ENCODE data around the gene NTPCR. TPM values are rescaled to one million over a fixed set of nuclear protein-coding genes. Genes with fewer than 3 reads are reported as not detected.

The NTPCR gene
- total RNA-seq, 2 experiments from 2014 or later = 8.5 to 9.3 TPM

DNA sequence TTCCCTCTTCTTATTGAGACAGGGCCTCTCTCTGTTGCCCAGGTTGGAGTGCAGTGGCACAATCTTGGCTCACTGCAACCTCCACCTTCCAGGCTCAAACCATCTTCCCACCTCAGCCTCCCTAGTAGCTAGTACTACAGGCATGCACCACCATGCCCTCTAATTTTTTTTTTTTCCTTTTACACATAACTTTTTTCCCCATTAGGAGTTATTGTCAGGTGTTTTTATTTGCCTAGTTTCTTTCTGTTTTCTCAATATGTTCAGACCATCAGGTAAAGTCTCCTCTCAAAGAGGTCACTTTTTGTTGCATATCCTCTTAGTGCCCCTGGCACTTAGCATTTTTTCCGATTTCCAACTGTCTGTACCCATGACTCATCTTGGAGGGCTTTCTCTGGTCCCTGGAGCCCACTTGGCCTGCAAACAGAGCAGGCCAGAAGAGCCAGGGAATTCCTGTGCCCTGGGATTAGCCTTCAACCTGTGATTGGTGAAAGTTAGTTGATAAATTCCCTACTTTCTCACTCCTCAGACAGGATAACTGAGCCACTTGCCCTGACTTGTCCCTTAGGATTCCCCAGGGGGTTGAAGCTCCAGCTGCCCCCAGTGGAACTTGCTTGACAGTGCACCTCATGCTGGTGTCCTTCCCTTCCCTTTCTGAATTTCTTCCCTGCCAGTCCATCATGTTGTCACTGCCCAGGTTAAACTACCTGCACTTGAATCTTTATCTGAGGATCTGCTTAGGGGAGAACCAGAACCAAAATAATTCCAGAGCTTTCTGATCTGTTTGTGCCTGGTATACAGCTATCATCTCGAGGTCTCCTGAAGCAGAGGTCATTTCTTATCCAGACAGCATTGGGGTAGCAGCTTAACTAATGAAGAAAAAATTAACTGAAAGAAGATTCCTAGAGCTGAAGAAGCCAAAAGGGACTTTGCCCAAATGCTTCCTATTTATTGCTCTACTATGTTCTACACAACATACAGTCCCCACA lies 2.4 kb downstream of the NTPCR start:
- H3K4me1 ChIP-seq (ENCODE audit: insufficient read depth, low read length) = peaks cover 27% of the 10 kb centered on the region
- H3K4me3 Mint-ChIP-seq = peak overlapping the region; percentile 63
- H3K27ac ChIP-seq (ENCODE audit: low read depth in 1 of 2, low read length in 2 of 2) = no peak overlapping the region
- intact Hi-C loops (cut with DNase I, micrococcal nuclease) = loop anchor here (2.0 to 10.0 kb wide), 3 partner anchors 148 to 316 kb away; partner anchors contain the start of gene MAP10 (in 2 of the 2)
- no peak overlapping the region for H3K4me3 ChIP-seq (ENCODE audit: low read length)
- no peaks in the 10 kb centered on the region for H3K27me3 Mint-ChIP-seq
- no peaks in the 10 kb centered on the region for H3K9me3 ChIP-seq (ENCODE audit: control insufficient read depth in 1 of 2, insufficient read depth in 1 of 2, low read length in 2 of 2)
- H3K36me3 Mint-ChIP-seq (ENCODE audit: low read depth) = peaks cover 45% of the 10 kb centered on the region
- H3K36me3 ChIP-seq (ENCODE audit: insufficient read depth, low read length) = peaks cover 21% of the 10 kb centered on the region
- peak in 8 of 14 experiments; percentile 4 to 61 (median 29) for DNase-seq
- peaks cover 3% of the 10 kb centered on the region for H3K9me3 Mint-ChIP-seq
- peaks cover 54% of the 10 kb centered on the region for H3K4me1 Mint-ChIP-seq (ENCODE audit: low read depth)
- TF ChIP-seq CTCF (IDR thresholded peaks at IDR 0.05) = peak; percentile 52
- peak; percentile 21 for ATAC-seq (ENCODE audit: poor library complexity)
- no peaks in the 10 kb centered on the region for H3K27me3 ChIP-seq (ENCODE audit: control insufficient read depth in 1 of 2, insufficient read depth in 2 of 2, low read length in 2 of 2)
- ChIA-PET CTCF (no interaction called here), POLR2A (interaction anchor here (1.0 to 1.7 kb wide), 4 partner anchors 10 to 29 kb away, joined by 3 to 6 read pairs (median 4); no protein-coding TSS in a partner anchor)
- H3K27ac Mint-ChIP-seq = no peak overlapping the region

GRCh38 chr1:232954594-232955365 lies 4.4 kb downstream of the NTPCR start:
- Histone ChIP-seq H3K36me3 (ENCODE audit: insufficient read depth, low read length) (peaks cover 33% of the 10 kb centered on the region), H3K27ac (ENCODE audit: low read depth in 1 of 2, low read length in 2 of 2) (no peak overlapping the region), H3K4me1 (ENCODE audit: insufficient read depth, low read length) (peaks cover 23% of the 10 kb centered on the region), H3K4me3 (ENCODE audit: low read length) (no peak overlapping the region), H3K27me3 (ENCODE audit: control insufficient read depth in 1 of 2, insufficient read depth in 2 of 2, low read length in 2 of 2) (no peaks in the 10 kb centered on the region), H3K9me3 (ENCODE audit: control insufficient read depth in 1 of 2, insufficient read depth in 1 of 2, low read length in 2 of 2) (peaks cover 0 to 5% of the 10 kb centered on the region in 2 experiments)
- POLR2A ChIA-PET = interaction anchor here (0.8 kb wide), 1 partner anchor 31 kb away, joined by 3 read pairs; no protein-coding TSS in a partner anchor
- peaks cover 4% of the 10 kb centered on the region for H3K9me3 Mint-ChIP-seq
- CTCF ChIA-PET = no interaction called here
- H3K4me1 Mint-ChIP-seq (ENCODE audit: low read depth) = peaks cover 46% of the 10 kb centered on the region
- ATAC-seq (ENCODE audit: poor library complexity) (no peak), DNase-seq (no peak)
- no peak overlapping the region for H3K4me3 Mint-ChIP-seq
- intact Hi-C loops (cut with DNase I, micrococcal nuclease) = loop anchor here (5.0 to 10.0 kb wide), 2 partner anchors 150 to 317 kb away; partner anchors contain the start of gene MAP10 (in 1 of the 2)
- H3K27ac Mint-ChIP-seq = no peak overlapping the region
- peaks cover 64% of the 10 kb centered on the region for H3K36me3 Mint-ChIP-seq (ENCODE audit: low read depth)
- no peak for TF ChIP-seq CTCF (IDR thresholded peaks at IDR 0.05)
- no peaks in the 10 kb centered on the region for H3K27me3 Mint-ChIP-seq

DNA sequence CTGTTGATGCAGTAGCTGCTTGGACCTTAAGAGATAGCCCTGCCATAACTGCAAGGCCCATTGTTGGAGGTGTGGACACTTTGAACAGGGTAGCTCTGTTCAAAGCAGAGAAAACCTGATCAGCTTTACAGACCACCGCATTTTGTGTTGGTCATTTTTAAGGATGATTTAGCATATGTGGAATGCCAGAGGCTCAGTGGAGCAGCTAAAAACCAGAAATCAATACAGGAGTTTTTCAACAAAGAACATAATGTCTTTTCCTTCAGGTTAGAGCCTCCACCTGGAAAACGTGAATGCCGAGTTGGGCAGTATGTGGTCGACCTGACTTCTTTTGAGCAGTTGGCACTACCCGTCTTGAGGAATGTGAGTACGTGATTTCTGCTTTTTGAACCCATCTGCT lies 5.7 kb downstream of the NTPCR start:
- intact Hi-C loops (cut with DNase I, micrococcal nuclease) = loop anchor here in 1 of 2 experiments (10.0 kb wide), 1 partner anchor 151 kb away; the partner anchor contains the start of gene MAP10
- DNase-seq (no peak), ATAC-seq (ENCODE audit: poor library complexity) (no peak)
- ChIA-PET POLR2A (interaction anchor here (0.8 kb wide), 1 partner anchor 32 kb away, joined by 3 read pairs; no protein-coding TSS in a partner anchor), CTCF (interaction anchor here (1.4 kb wide), 1 partner anchor 10 kb away, joined by 3 read pairs; no protein-coding TSS in a partner anchor)
- H3K27me3 Mint-ChIP-seq = no peaks in the 10 kb centered on the region
- H3K9me3 Mint-ChIP-seq = peaks cover 4% of the 10 kb centered on the region
- peaks cover 68% of the 10 kb centered on the region for H3K36me3 Mint-ChIP-seq (ENCODE audit: low read depth)
- no peak overlapping the region for H3K4me3 ChIP-seq (ENCODE audit: low read length)
- no peak overlapping the region for H3K27ac ChIP-seq (ENCODE audit: low read depth in 1 of 2, low read length in 2 of 2)
- no peak overlapping the region for H3K27ac Mint-ChIP-seq
- peaks cover 17% of the 10 kb centered on the region for H3K4me1 ChIP-seq (ENCODE audit: insufficient read depth, low read length)
- peaks cover 37% of the 10 kb centered on the region for H3K4me1 Mint-ChIP-seq (ENCODE audit: low read depth)
- no peak overlapping the region for H3K4me3 Mint-ChIP-seq
- H3K27me3 ChIP-seq (ENCODE audit: control insufficient read depth in 1 of 2, insufficient read depth in 2 of 2, low read length in 2 of 2) = no peaks in the 10 kb centered on the region
- H3K36me3 ChIP-seq (ENCODE audit: insufficient read depth, low read length) = peaks cover 36% of the 10 kb centered on the region
- peaks cover 0 to 5% of the 10 kb centered on the region in 2 experiments for H3K9me3 ChIP-seq (ENCODE audit: control insufficient read depth in 1 of 2, insufficient read depth in 1 of 2, low read length in 2 of 2)
- TF ChIP-seq CTCF (IDR thresholded peaks at IDR 0.05) = no peak
